Spinal cord (tissue), 10 donors: ENCODE measurements around the gene SMAD1. TPM values are rescaled to one million over a fixed set of nuclear protein-coding genes. Genes with fewer than 3 reads are reported as not detected.

Source experiments
- DNase-seq, 6 donors: peaks; one replicate each; pipeline versions ENCODE4 v3.0.0 to v3.0.0-alpha.2; 2013 to 2015; ENCODE audit warnings: low spot score in 6 of 6, low read depth in 4 of 6
- H3K27ac ChIP-seq: one replicate; pipeline ENCODE4 v1.5.1; 2013; ENCODE audit warnings: low read depth, low read length, control low read depth
- H3K27me3 ChIP-seq: one replicate; pipeline ENCODE4 v1.6.1; 2013; ENCODE audit warnings: low read length; ENCODE audit not compliant: control insufficient read depth, insufficient read depth
- H3K36me3 ChIP-seq: one replicate; pipeline ENCODE4 v1.6.1; 2013; ENCODE audit warnings: low read length; ENCODE audit not compliant: control insufficient read depth, insufficient read depth
- H3K4me1 ChIP-seq: one replicate; pipeline ENCODE4 v1.6.1; 2013; ENCODE audit warnings: low read length; ENCODE audit not compliant: control insufficient read depth, insufficient read depth
- H3K4me3 ChIP-seq: one replicate; pipeline ENCODE4 v1.5.1; 2013; ENCODE audit warnings: low read depth, low read length, control low read depth
- H3K9me3 ChIP-seq: one replicate; pipeline ENCODE4 v1.6.1; 2013; ENCODE audit warnings: low read length; ENCODE audit not compliant: control insufficient read depth, insufficient read depth
- WGBS: methylation state at CpG from one replicate; pipeline ENCODE4 v1.1.5; 2013; ENCODE audit warnings: missing lambda C conversion rate; ENCODE audit not compliant: insufficient coverage; 5-methylcytosine and 5-hydroxymethylcytosine counted together
- polyA plus RNA-seq, 2 donors: library from polyadenylated mRNA; unstranded; fragments of 120-200 nt; gene quantifications; one replicate each; pipeline ENCODE4 v1.2.1, GENCODE V29; 2013; ENCODE audit not compliant: insufficient read length in 2 of 2
- total RNA-seq, 2 donors: library from RNA; depleted of rRNA in 1 of 2; stranded (reverse); fragments of 120-200 nt in 1 of 2; fragments of >200 nt in 1 of 2; gene quantifications; one replicate each; pipeline versions ENCODE4 v1.2.3 to v1.2.4, GENCODE V29; 2013 to 2014
- donor health status: healthy.

Gene SMAD1
- total and polyA plus RNA-seq, 4 donors, result 33.8 to 47.7 (median 41.6) TPM

GRCh38 chr4:145513020-145513621, 31.5 kb downstream of the SMAD1 start:
- 90% methylated on average over 2 of the region's 4 CpGs for WGBS
- no peak overlapping the region for H3K4me3 ChIP-seq
- H3K36me3 ChIP-seq, result no peaks in the 10 kb centered on the region
- H3K9me3 ChIP-seq, result peaks cover 9% of the 10 kb centered on the region
- H3K4me1 ChIP-seq, result no peaks in the 10 kb centered on the region
- H3K27me3 ChIP-seq, result no peaks in the 10 kb centered on the region
- peak overlapping the region; percentile 19 for H3K27ac ChIP-seq
- DNase-seq, result no peak

GRCh38 chr4:145520172-145520571, 38.5 kb downstream of the SMAD1 start:
- H3K36me3 ChIP-seq, result no peaks in the 10 kb centered on the region
- no peak for DNase-seq
- no peak overlapping the region for H3K27ac ChIP-seq
- no peaks in the 10 kb centered on the region for H3K27me3 ChIP-seq
- no peaks in the 10 kb centered on the region for H3K9me3 ChIP-seq
- no peaks in the 10 kb centered on the region for H3K4me1 ChIP-seq
- WGBS, result no CpG with 5 or more reads among the region's 1 CpG
- no peak overlapping the region for H3K4me3 ChIP-seq

- H3K4me3 ChIP-seq, result no peak overlapping the region
- no peaks in the 10 kb centered on the region for H3K27me3 ChIP-seq
- no peaks in the 10 kb centered on the region for H3K36me3 ChIP-seq
- DNase-seq, result no peak
- no peak overlapping the region for H3K27ac ChIP-seq
- peaks cover 4% of the 10 kb centered on the region for H3K4me1 ChIP-seq
- WGBS, result 87% methylated on average over 2 of the region's 2 CpGs
- H3K9me3 ChIP-seq, result no peaks in the 10 kb centered on the region
Measured at GRCh38 chr4:145521282-145521681, 39.6 kb downstream of the SMAD1 start.

- WGBS, result no CpG with 5 or more reads among the region's 2 CpGs
- no peak overlapping the region for H3K4me3 ChIP-seq
- H3K36me3 ChIP-seq, result no peaks in the 10 kb centered on the region
- H3K27me3 ChIP-seq, result no peaks in the 10 kb centered on the region
- no peak for DNase-seq
- H3K9me3 ChIP-seq, result no peaks in the 10 kb centered on the region
- no peak overlapping the region for H3K27ac ChIP-seq
- H3K4me1 ChIP-seq, result peaks cover 4% of the 10 kb centered on the region
Measured at GRCh38 chr4:145523117-145523516, 41.5 kb downstream of the SMAD1 start.

- no peak for DNase-seq
- Histone ChIP-seq H3K27ac (no peak overlapping the region), H3K27me3 (no peaks in the 10 kb centered on the region), H3K36me3 (no peaks in the 10 kb centered on the region), H3K9me3 (no peaks in the 10 kb centered on the region), H3K4me3 (no peak overlapping the region), H3K4me1 (peaks cover 4% of the 10 kb centered on the region)
- no CpG with 5 or more reads among the region's 2 CpGs for WGBS
Measured at GRCh38 chr4:145524552-145524951, 42.9 kb downstream of the SMAD1 start.

GRCh38 chr4:145525291-145525740, 43.7 kb downstream of the SMAD1 start:
- no peaks in the 10 kb centered on the region for H3K27me3 ChIP-seq
- H3K4me1 ChIP-seq, result peaks cover 4% of the 10 kb centered on the region
- H3K9me3 ChIP-seq, result no peaks in the 10 kb centered on the region
- peak in 1 of 6 donors; percentile 54 for DNase-seq
- WGBS, result no CpG with 5 or more reads among the region's 1 CpG
- H3K4me3 ChIP-seq, result no peak overlapping the region
- no peaks in the 10 kb centered on the region for H3K36me3 ChIP-seq
- H3K27ac ChIP-seq, result no peak overlapping the region

GRCh38 chr4:145527773-145528172, 46.1 kb downstream of the SMAD1 start:
- Histone ChIP-seq H3K27me3 (no peaks in the 10 kb centered on the region), H3K9me3 (no peaks in the 10 kb centered on the region), H3K27ac (no peak overlapping the region), H3K36me3 (no peaks in the 10 kb centered on the region), H3K4me3 (no peak overlapping the region), H3K4me1 (peaks cover 7% of the 10 kb centered on the region)
- WGBS, result 94% methylated on average over 6 of the region's 10 CpGs
- DNase-seq, result no peak

GRCh38 chr4:145528601-145529000, 46.9 kb downstream of the SMAD1 start:
- H3K4me1 ChIP-seq, result peaks cover 10% of the 10 kb centered on the region
- H3K27ac ChIP-seq, result no peak overlapping the region
- H3K27me3 ChIP-seq, result no peaks in the 10 kb centered on the region
- H3K9me3 ChIP-seq, result no peaks in the 10 kb centered on the region
- DNase-seq, result no peak
- no CpG with 5 or more reads among the region's 3 CpGs for WGBS
- no peaks in the 10 kb centered on the region for H3K36me3 ChIP-seq
- no peak overlapping the region for H3K4me3 ChIP-seq

- Histone ChIP-seq H3K4me1 (peaks cover 10% of the 10 kb centered on the region), H3K36me3 (no peaks in the 10 kb centered on the region), H3K9me3 (no peaks in the 10 kb centered on the region), H3K27ac (no peak overlapping the region), H3K27me3 (no peaks in the 10 kb centered on the region), H3K4me3 (no peak overlapping the region)
- 94% methylated on average over 2 of the region's 2 CpGs for WGBS
- DNase-seq, result no peak
Measured at GRCh38 chr4:145530189-145530588, 48.5 kb downstream of the SMAD1 start.

GRCh38 chr4:145530662-145531061, 49.0 kb downstream of the SMAD1 start:
- no peak overlapping the region for H3K27ac ChIP-seq
- WGBS, result no CpG with 5 or more reads among the region's 1 CpG
- H3K27me3 ChIP-seq, result no peaks in the 10 kb centered on the region
- no peaks in the 10 kb centered on the region for H3K36me3 ChIP-seq
- H3K4me3 ChIP-seq, result no peak overlapping the region
- H3K4me1 ChIP-seq, result peaks cover 6% of the 10 kb centered on the region
- H3K9me3 ChIP-seq, result no peaks in the 10 kb centered on the region
- DNase-seq, result no peak
